K562 (cell line): Measurements from ENCODE around the gene KLK14. TPM values are rescaled to one million over a fixed set of nuclear protein-coding genes. Genes with fewer than 3 reads are reported as not detected.

Source experiments
- BRD9 ChIP-seq: fragments of 450-650 bp; IDR thresholded peaks from 2 replicates; pipeline ENCODE4 v1.6.1; 2018; ENCODE audit warnings: low read depth; ENCODE audit not compliant: partially characterized antibody
- CBFA2T3 ChIP-seq: fragments of 450-650 bp; IDR thresholded peaks from 2 replicates; pipeline ENCODE4 v1.6.1; 2017
- ELF2 ChIP-seq: fragments of 250-450 bp; sonication (Bioruptor Pico); IDR thresholded peaks from 2 replicates; pipeline ENCODE4 v1.5.0; 2021; ENCODE audit warnings: mild to moderate bottlenecking
- FOSL1 ChIP-seq: fragments of 200-800 bp; sonication (Bioruptor generic); conservative IDR thresholded peaks from 2 replicates; pipeline ENCODE4 v1.6.1; 2016; ENCODE audit warnings: missing genetic modification characterization, missing compliant biosample characterization
- HDAC8 ChIP-seq: fragments of 450-650 bp; IDR thresholded peaks from 2 replicates; pipeline ENCODE4 v1.6.1; 2016; ENCODE audit warnings: mild to moderate bottlenecking, missing genetic modification characterization, moderate library complexity, missing compliant biosample characterization
- HMG20A ChIP-seq: fragments of 450-650 bp; formaldehyde crosslinking; conservative IDR thresholded peaks from 2 replicates; pipeline ENCODE4 v1.4.0; 2020; ENCODE audit warnings: mild to moderate bottlenecking, mixed read lengths
- HNRNPUL1 ChIP-seq: fragments of 200-400 bp; formaldehyde crosslinking; IDR thresholded peaks from 2 replicates; pipeline ENCODE4 v1.6.1; 2017; ENCODE audit warnings: low read length
- HSF4 ChIP-seq: fragments of 250-450 bp; sonication (Bioruptor Pico); IDR thresholded peaks from 2 replicates; pipeline ENCODE4 v2.1.2; 2022; ENCODE audit warnings: mild to moderate bottlenecking, moderate library complexity, borderline replicate concordance
- ID3 ChIP-seq, 2 experiments: fragments of 250-450 bp in 1 of 2; fragments of 450-650 bp in 1 of 2; sonication (Bioruptor Pico) in 1 of 2; IDR thresholded peaks; 2 replicates each; pipeline versions ENCODE4 v1.6.1 to v1.8.0; 2016 to 2021; ENCODE audit warnings: mild to moderate bottlenecking in 2 of 2, moderate library complexity in 2 of 2, missing compliant biosample characterization in 1 of 2, missing genetic modification characterization in 1 of 2
- IRF1 ChIP-seq: sonication (generic); formaldehyde crosslinking; IDR thresholded peaks from 2 replicates; pipeline ENCODE4 v1.8.0; 2022; ENCODE audit warnings: missing genetic modification reagents, mild to moderate bottlenecking, borderline replicate concordance
- MAFG ChIP-seq: fragments of 450-650 bp; conservative IDR thresholded peaks from 2 replicates; pipeline ENCODE4 v1.6.1; 2016; ENCODE audit warnings: missing genetic modification characterization, missing compliant biosample characterization
- POLR2A ChIP-seq: fragments of 450-650 bp; conservative IDR thresholded peaks from 2 replicates; pipeline ENCODE4 v1.6.1; 2016
- RNF219 ChIP-seq: fragments of 250-450 bp; sonication (Bioruptor Pico); IDR thresholded peaks from 2 replicates; pipeline ENCODE4 v1.5.0; 2022; ENCODE audit warnings: mild to moderate bottlenecking
- SP1 ChIP-seq: sonication (generic); formaldehyde crosslinking; IDR thresholded peaks from 2 replicates; pipeline ENCODE4 v1.8.1; 2022; ENCODE audit warnings: mild to moderate bottlenecking, missing genetic modification reagents
- TSC22D4 ChIP-seq: fragments of 450-650 bp; IDR thresholded peaks from 2 replicates; pipeline ENCODE4 v1.6.1; 2016; ENCODE audit warnings: missing genetic modification characterization, missing biosample characterization, control low read depth
- ZBTB17 ChIP-seq: fragments of 450-650 bp; formaldehyde crosslinking; IDR thresholded peaks from 2 replicates; pipeline ENCODE4 v1.4.0; 2020; ENCODE audit warnings: mild to moderate bottlenecking
- ZNF133 ChIP-seq: fragments of 250-450 bp; sonication (Bioruptor Pico); IDR thresholded peaks from 2 replicates; pipeline ENCODE4 v1.4.0; 2020; ENCODE audit warnings: mild to moderate bottlenecking
- ZNF143 ChIP-seq: sonication (generic); formaldehyde crosslinking; IDR thresholded peaks from 2 replicates; pipeline ENCODE4 v1.9.0; 2022; ENCODE audit warnings: mild to moderate bottlenecking, missing genetic modification reagents
- ZNF212 ChIP-seq: fragments of 450-650 bp; formaldehyde crosslinking; IDR thresholded peaks from 2 replicates; pipeline ENCODE4 v1.4.0; 2020; ENCODE audit warnings: mild to moderate bottlenecking
- polyA plus RNA-seq, 8 experiments: library from polyadenylated mRNA; depleted of rRNA in 4 of 8; stranded (reverse) in 5 of 8; unstranded in 3 of 8; fragments of >200 nt; fragmentation: Nextera tagmentation in 2 of 8; fragmentation: Illumina TruSeq in 1 of 8; extraction: Ambion mirVana in 2 of 8; extraction: Trizol in 1 of 8; gene quantifications; 2 replicates each; pipeline versions ENCODE4 v1.2.1 to v1.2.3, GENCODE V29; 2011 to 2014; ENCODE audit warnings: inconsistent platforms in 1 of 8, missing spikeins in 1 of 8
- total RNA-seq, 7 experiments: library from RNA; depleted of rRNA in 6 of 7; stranded (reverse); fragments of >200 nt in 6 of 7; fragmentation: Illumina TruSeq in 2 of 7; extraction: Trizol in 2 of 7; gene quantifications; 2 replicates each; pipeline versions ENCODE4 v1.2.1 to v1.2.3, GENCODE V29; 2011 to 2021; ENCODE audit warnings: low replicate concordance in 1 of 7
- TF ChIP-seq, protein P1 (sequence below): sonication (generic); formaldehyde crosslinking; IDR thresholded peaks from 2 replicates; pipeline ENCODE4 v1.8.0; 2022; ENCODE audit warnings: mild to moderate bottlenecking, missing genetic modification reagents
- TF ChIP-seq, protein P2 (sequence below): fragments of 250-450 bp; sonication (Bioruptor Pico); IDR thresholded peaks from 2 replicates; pipeline ENCODE4 v1.5.0; 2021; ENCODE audit warnings: mild to moderate bottlenecking, moderate library complexity

The KLK14 gene
- total and polyA plus RNA-seq, 9 of the 15 experiments (the other 6 are each of a cell fraction or from before 2014, with no cell fraction given), result not detected

- no peak for TF ChIP-seq IRF1 (CRISPR knock-in tag)
- no peak for TF ChIP-seq ID3 (CRISPR knock-in tag; IDR thresholded peaks at IDR 0.05)
- TF ChIP-seq ID3 (tag; IDR thresholded peaks at IDR 0.05), result 0 out of 2 replicates have a peak, but pooled peaks have one; percentile 62
- TF ChIP-seq BRD9, result peak; percentile 17
- TF ChIP-seq ZBTB17 (CRISPR knock-in tag), result no peak
- no peak for TF ChIP-seq POLR2A
- no peak for TF ChIP-seq HNRNPUL1
- TF ChIP-seq ZNF212 (CRISPR knock-in tag), result no peak
- no peak for TF ChIP-seq RNF219
- TF ChIP-seq MAFG (tag), result no peak
- TF ChIP-seq FOSL1 (tag), result peak; percentile 46; the same call in 1 of the 2 replicates
- TF ChIP-seq HMG20A, result no peak
- TF ChIP-seq SP1 (CRISPR knock-in tag), result no peak; the same call in 1 of the 2 replicates
- TF ChIP-seq, protein P1, sequence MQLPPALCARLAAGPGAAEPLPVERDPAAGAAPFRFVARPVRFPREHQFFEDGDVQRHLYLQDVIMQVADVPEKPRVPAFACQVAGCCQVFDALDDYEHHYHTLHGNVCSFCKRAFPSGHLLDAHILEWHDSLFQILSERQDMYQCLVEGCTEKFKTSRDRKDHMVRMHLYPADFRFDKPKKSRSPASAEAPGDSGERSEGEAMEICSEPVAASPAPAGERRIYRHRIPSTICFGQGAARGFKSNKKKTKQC (CRISPR knock-in tag), result no peak
- TF ChIP-seq HSF4 (CRISPR knock-in tag), result no peak
- TF ChIP-seq TSC22D4 (tag), result no peak
- TF ChIP-seq ELF2 (CRISPR knock-in tag), result no peak
- TF ChIP-seq, protein P2, sequence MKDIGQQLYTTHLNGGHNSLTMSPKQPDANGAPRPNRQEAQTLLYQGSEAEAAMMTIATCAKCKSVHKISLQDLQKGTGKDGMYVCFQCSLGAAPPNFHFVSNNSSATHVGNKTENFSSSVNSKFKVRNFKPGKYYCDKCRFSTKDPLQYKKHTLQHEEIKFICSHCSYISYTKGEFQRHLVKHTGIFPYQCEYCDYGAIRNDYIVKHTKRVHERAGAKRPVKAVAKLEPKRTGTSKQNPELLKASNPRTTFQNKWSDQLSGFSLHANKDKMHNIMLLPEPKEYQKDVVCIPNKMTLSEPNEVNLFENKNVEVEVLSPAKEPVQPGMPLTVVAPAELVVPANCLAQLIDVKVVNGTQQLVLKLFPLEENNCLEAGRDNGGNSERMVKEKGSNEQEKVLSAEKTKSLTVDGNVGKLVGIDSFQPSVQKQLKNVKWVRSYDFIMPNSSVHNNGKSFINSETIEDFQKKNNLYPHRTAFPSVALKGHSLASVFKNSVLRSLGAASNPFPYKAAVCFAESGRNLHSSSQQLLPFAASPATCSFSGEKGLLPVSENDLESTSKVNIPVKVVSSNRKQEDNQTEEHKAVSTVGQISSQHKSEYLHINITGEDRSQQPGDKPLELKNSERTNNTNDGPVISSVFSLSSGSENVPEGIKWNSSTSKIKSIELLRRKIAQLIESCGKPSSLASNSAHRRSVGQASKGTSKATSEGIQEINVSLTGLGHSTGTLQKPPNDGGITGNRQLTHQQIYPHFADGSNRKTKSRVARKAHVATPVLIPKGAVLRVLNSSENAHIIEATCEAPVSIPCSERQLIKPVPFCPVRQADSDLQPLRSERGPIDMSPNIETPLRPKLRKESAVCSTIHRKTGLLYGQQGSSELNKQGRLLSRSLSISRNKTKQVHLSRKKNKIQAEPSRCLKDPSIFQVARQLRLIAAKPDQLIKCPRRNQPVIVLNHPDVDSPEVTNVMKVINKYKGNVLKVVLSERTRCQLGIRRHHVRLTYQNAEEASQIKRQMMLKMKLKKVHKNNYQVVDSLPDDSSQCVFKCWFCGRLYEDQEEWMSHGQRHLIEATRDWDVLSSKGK (CRISPR knock-in tag), result no peak
- TF ChIP-seq CBFA2T3, result peak; percentile 82
- no peak for TF ChIP-seq ZNF133 (CRISPR knock-in tag)
- no peak for TF ChIP-seq HDAC8 (tag)
- TF ChIP-seq ZNF143, result no peak
Observed at GRCh38 chr19:51131780-51132680, 49.3 kb upstream of the KLK14 start (continued).
